ENCODE measurements around the gene HOATZ. TPM values are rescaled to one million over a fixed set of nuclear protein-coding genes. Genes with fewer than 3 reads are reported as not detected.

The HOATZ gene
- total and polyA plus RNA-seq, 7 donors, result not detected

GRCh38 chr11:111581341-111581740 lies 66.8 kb downstream of the HOATZ start:
- TF ChIP-seq POLR2AphosphoS5 (IDR thresholded peaks at IDR 0.05) (no peak), POLR2A (IDR thresholded peaks at IDR 0.05) (no peak), EP300 (IDR thresholded peaks at IDR 0.05) (no peak)
- TF ChIP-seq, protein P1, sequence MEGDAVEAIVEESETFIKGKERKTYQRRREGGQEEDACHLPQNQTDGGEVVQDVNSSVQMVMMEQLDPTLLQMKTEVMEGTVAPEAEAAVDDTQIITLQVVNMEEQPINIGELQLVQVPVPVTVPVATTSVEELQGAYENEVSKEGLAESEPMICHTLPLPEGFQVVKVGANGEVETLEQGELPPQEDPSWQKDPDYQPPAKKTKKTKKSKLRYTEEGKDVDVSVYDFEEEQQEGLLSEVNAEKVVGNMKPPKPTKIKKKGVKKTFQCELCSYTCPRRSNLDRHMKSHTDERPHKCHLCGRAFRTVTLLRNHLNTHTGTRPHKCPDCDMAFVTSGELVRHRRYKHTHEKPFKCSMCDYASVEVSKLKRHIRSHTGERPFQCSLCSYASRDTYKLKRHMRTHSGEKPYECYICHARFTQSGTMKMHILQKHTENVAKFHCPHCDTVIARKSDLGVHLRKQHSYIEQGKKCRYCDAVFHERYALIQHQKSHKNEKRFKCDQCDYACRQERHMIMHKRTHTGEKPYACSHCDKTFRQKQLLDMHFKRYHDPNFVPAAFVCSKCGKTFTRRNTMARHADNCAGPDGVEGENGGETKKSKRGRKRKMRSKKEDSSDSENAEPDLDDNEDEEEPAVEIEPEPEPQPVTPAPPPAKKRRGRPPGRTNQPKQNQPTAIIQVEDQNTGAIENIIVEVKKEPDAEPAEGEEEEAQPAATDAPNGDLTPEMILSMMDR (IDR thresholded peaks at IDR 0.05), result no peak
- Histone ChIP-seq H3K27ac (no peak overlapping the region), H3K4me3 (no peak overlapping the region), H3K9me3 (no peaks in the 10 kb centered on the region), H3K4me1 (peaks cover 0 to 4% (median 0%) of the 10 kb centered on the region in 4 donors), H3K27me3 (no peaks in the 10 kb centered on the region), H3K36me3 (no peaks in the 10 kb centered on the region)
- WGBS, 2 donors, result 95 to 99% methylated on average over 1 of the region's 1 CpG
- intact Hi-C loops (cut with DNase I), result no loop called here
- no peak for DNase-seq

DNA sequence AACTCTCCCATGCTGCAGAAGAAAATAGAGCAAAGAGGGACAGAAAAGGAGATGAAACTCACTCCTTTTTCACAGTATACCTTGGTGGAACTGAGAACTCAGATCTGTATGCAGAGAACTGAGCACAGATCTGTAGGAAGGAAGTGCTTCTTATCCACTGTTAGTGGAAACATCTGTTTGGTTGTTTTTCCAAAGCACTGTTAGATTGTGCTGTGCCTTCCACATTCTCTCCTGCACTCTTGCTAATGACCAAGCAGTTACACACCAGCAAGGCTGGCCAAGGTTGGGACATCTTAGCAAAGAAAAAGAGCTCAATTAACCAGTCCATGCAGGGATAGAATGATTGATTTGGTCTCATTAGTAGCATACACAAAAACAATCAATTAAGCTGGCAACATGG lies 67.6 kb downstream of the HOATZ start:
- no peaks in the 10 kb centered on the region for H3K9me3 ChIP-seq
- intact Hi-C loops (cut with DNase I), result no loop called here
- H3K4me1 ChIP-seq, result peaks cover 0 to 4% (median 0%) of the 10 kb centered on the region in 4 donors
- no peaks in the 10 kb centered on the region for H3K27me3 ChIP-seq
- H3K4me3 ChIP-seq, result no peak overlapping the region
- no peak for DNase-seq
- TF ChIP-seq POLR2A (IDR thresholded peaks at IDR 0.05) (no peak), POLR2AphosphoS5 (IDR thresholded peaks at IDR 0.05) (no peak), EP300 (IDR thresholded peaks at IDR 0.05) (no peak)
- TF ChIP-seq, protein P1 (IDR thresholded peaks at IDR 0.05), result no peak
- no peak overlapping the region for H3K27ac ChIP-seq
- no peaks in the 10 kb centered on the region for H3K36me3 ChIP-seq

GRCh38 chr11:111582881-111583280 lies 68.3 kb downstream of the HOATZ start:
- intact Hi-C loops (cut with DNase I), result no loop called here
- Histone ChIP-seq H3K4me1 (peaks cover 0 to 4% (median 0%) of the 10 kb centered on the region in 4 donors), H3K36me3 (no peaks in the 10 kb centered on the region), H3K27me3 (no peaks in the 10 kb centered on the region), H3K9me3 (no peaks in the 10 kb centered on the region), H3K27ac (no peak overlapping the region), H3K4me3 (no peak overlapping the region)
- 66 to 72% methylated on average over 4 of the region's 4 CpGs for WGBS, 2 donors
- DNase-seq, result no peak
- TF ChIP-seq, protein P1 (IDR thresholded peaks at IDR 0.05), result no peak
- TF ChIP-seq EP300 (IDR thresholded peaks at IDR 0.05), result no peak
- TF ChIP-seq POLR2AphosphoS5 (IDR thresholded peaks at IDR 0.05), result no peak
- no peak for TF ChIP-seq POLR2A (IDR thresholded peaks at IDR 0.05)

DNA sequence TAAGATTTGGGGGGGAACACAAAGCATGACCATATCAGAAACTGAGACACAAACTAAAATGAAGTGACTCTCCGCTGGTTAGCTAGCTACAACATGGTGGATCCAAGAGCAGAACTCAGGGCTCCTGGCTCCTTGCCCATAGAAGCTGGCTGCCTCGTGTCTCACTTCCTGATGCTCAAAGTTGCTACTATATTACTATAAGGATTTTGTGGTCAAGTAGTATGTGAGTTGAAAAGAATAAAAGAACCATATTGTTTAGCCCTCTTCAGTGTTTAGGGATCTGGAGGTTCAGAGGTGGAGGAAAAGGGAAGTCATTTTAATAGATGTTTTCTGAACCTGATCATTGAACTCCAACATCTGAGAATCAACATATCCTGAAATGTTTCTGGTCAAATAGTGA lies 70.8 kb downstream of the HOATZ start:
- TF ChIP-seq POLR2AphosphoS5 (IDR thresholded peaks at IDR 0.05) (no peak), POLR2A (IDR thresholded peaks at IDR 0.05) (no peak), EP300 (IDR thresholded peaks at IDR 0.05) (no peak)
- TF ChIP-seq, protein P1 (IDR thresholded peaks at IDR 0.05), result no peak
- no peaks in the 10 kb centered on the region for H3K36me3 ChIP-seq
- intact Hi-C loops (cut with DNase I), result loop anchor here (5.0 kb wide), 1 partner anchor 192 kb away; no protein-coding TSS in a partner anchor
- no peak overlapping the region for H3K4me3 ChIP-seq
- H3K27ac ChIP-seq, result no peak overlapping the region
- no peaks in the 10 kb centered on the region for H3K27me3 ChIP-seq
- WGBS, 2 donors, result 47 to 49% methylated on average over 2 of the region's 2 CpGs
- H3K9me3 ChIP-seq, result no peaks in the 10 kb centered on the region
- H3K4me1 ChIP-seq, result peaks cover 0 to 4% (median 0%) of the 10 kb centered on the region in 4 donors
- no peak for DNase-seq

DNA sequence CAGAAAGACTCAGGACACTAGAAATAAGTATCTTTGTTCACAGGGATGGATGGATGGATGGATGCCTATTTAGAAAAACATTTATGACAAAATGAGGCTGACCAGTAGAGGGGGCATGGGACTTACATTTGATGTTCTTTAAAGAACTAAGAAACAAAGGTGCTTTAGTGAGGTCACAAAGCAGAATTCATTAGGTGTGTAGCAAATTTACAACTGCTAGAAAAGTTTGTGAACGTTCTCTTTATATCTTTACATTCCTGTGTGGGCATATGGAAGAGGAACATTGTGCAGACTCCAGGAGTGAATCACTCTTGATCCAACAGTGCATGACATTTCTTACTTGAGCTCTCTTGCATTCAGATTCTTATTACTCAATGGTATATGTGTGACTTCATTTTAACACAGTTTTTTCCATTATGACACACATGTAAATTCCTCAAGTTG lies 71.8 kb downstream of the HOATZ start:
- Histone ChIP-seq H3K36me3 (no peaks in the 10 kb centered on the region), H3K4me3 (no peak overlapping the region), H3K27me3 (no peaks in the 10 kb centered on the region), H3K4me1 (peaks cover 0 to 4% (median 0%) of the 10 kb centered on the region in 4 donors), H3K27ac (no peak overlapping the region), H3K9me3 (no peaks in the 10 kb centered on the region)
- WGBS, 2 donors, result 2 to 11% methylated on average over 1 of the region's 1 CpG
- DNase-seq, result no peak
- TF ChIP-seq POLR2A (IDR thresholded peaks at IDR 0.05), result no peak
- TF ChIP-seq, protein P1 (IDR thresholded peaks at IDR 0.05), result peak; percentile 38 to 54 (median 51)
- intact Hi-C loops (cut with DNase I), result loop anchor here (1.0 to 5.0 kb wide), 2 partner anchors 191 to 255 kb away; no protein-coding TSS in a partner anchor
